Smooth muscle cell (in vitro differentiated cells): ENCODE data around the gene SLC5A10. TPM values are rescaled to one million over a fixed set of nuclear protein-coding genes. Genes with fewer than 3 reads are reported as not detected.

ENCODE experiments used
- DNase-seq: peaks from one replicate; lab custom pipeline; 2025; ENCODE audit not compliant: unreplicated experiment; lab: John Stamatoyannopoulos, UW
- H2AFZ ChIP-seq: fragments of 200-600 bp; sonication (generic); 2 replicates; pipeline ENCODE4 v1.6.0; 2016; ENCODE audit warnings: antibody characterized with exemption, low read depth, mild to moderate bottlenecking
- H3F3A ChIP-seq: fragments of 200-600 bp; sonication (generic); 2 replicates; pipeline ENCODE4 v1.6.0; 2017; ENCODE audit warnings: antibody characterized with exemption, low read depth
- H3K27ac ChIP-seq: fragments of 200-600 bp; sonication (generic); 2 replicates; pipeline ENCODE4 v1.5.1; 2016; ENCODE audit warnings: low read depth, mild to moderate bottlenecking
- H3K27me3 ChIP-seq: fragments of 200-600 bp; sonication (generic); 2 replicates; pipeline ENCODE4 v1.6.1; 2016; ENCODE audit warnings: low read depth, mild to moderate bottlenecking
- H3K36me3 ChIP-seq: fragments of 200-600 bp; sonication (generic); 2 replicates; pipeline ENCODE4 v1.5.1; 2016; ENCODE audit warnings: low read depth
- H3K4me1 ChIP-seq: fragments of 200-600 bp; sonication (generic); 2 replicates; pipeline ENCODE4 v1.5.1; 2016; ENCODE audit warnings: low read depth
- H3K4me2 ChIP-seq: fragments of 200-600 bp; sonication (generic); 2 replicates; pipeline ENCODE4 v1.6.0; 2016; ENCODE audit warnings: mild to moderate bottlenecking
- H3K4me3 ChIP-seq: fragments of 200-600 bp; sonication (generic); 2 replicates; pipeline ENCODE4 v1.5.1; 2016; ENCODE audit warnings: mild to moderate bottlenecking
- H3K79me2 ChIP-seq: fragments of 200-600 bp; sonication (generic); 2 replicates; pipeline ENCODE4 v1.6.0; 2016; ENCODE audit warnings: low read depth, mild to moderate bottlenecking
- H3K9ac ChIP-seq: fragments of 200-600 bp; sonication (generic); 2 replicates; pipeline ENCODE4 v1.6.0; 2016; ENCODE audit warnings: low read depth
- H3K9me3 ChIP-seq: fragments of 200-600 bp; sonication (generic); replicated peaks from 2 replicates; pipeline ENCODE4 v1.5.1; 2016; ENCODE audit warnings: low read depth
- H4K20me1 ChIP-seq: fragments of 200-600 bp; sonication (generic); 2 replicates; pipeline ENCODE4 v1.6.0; 2016; ENCODE audit warnings: low read depth
- CTCF ChIP-seq: fragments of 200-600 bp; sonication (generic); IDR thresholded peaks from 2 replicates; pipeline ENCODE4 v1.5.1; 2017; ENCODE audit warnings: borderline replicate concordance, mild to moderate bottlenecking, antibody characterized with exemption; ENCODE audit not compliant: insufficient read depth, poor library complexity, severe bottlenecking
- WGBS: methylation state at CpG from one replicate; pipeline ENCODE4 v1.1.7; 2016; ENCODE audit warnings: low lambda C conversion rate; 5-methylcytosine and 5-hydroxymethylcytosine counted together
- polyA plus RNA-seq: library from polyadenylated mRNA; unstranded; fragments of >200 nt; fragmentation: Nextera tagmentation; extraction: Ambion mirVana; gene quantifications from 2 replicates; pipeline ENCODE4 v1.2.1, GENCODE V29; 2016
- total RNA-seq: library from RNA; depleted of rRNA; stranded (reverse); fragments of >200 nt; gene quantifications from 2 replicates; pipeline ENCODE4 v1.2.3, GENCODE V29; 2014

The SLC5A10 gene
- total and polyA plus RNA-seq, 2 experiments from 2014 or later, result not detected

- no peak overlapping the region for H2AFZ ChIP-seq
- no peaks in the 10 kb centered on the region for H3K79me2 ChIP-seq
- H3K9ac ChIP-seq, result no peak overlapping the region
- H3K4me3 ChIP-seq, result no peak overlapping the region
- no peaks in the 10 kb centered on the region for H3K4me1 ChIP-seq
- no peak overlapping the region for H3K27ac ChIP-seq
- H3K4me2 ChIP-seq, result no peak overlapping the region
- TF ChIP-seq CTCF, result no peak
- 94% methylated on average over 22 of the region's 22 CpGs for WGBS
- H3K27me3 ChIP-seq, result no peaks in the 10 kb centered on the region
- H3F3A ChIP-seq, result no peaks in the 10 kb centered on the region
- no peak for DNase-seq
- H3K36me3 ChIP-seq, result no peaks in the 10 kb centered on the region
- H4K20me1 ChIP-seq, result no peaks in the 10 kb centered on the region
- H3K9me3 ChIP-seq, result no peaks in the 10 kb centered on the region
These were observed 60.5 kb downstream of the SLC5A10 start for GRCh38 chr17:19012171-19013080.

- no peaks in the 10 kb centered on the region for H3K4me1 ChIP-seq
- H3K9me3 ChIP-seq, result no peaks in the 10 kb centered on the region
- no peak overlapping the region for H3K4me2 ChIP-seq
- H3K9ac ChIP-seq, result no peak overlapping the region
- H3K4me3 ChIP-seq, result no peak overlapping the region
- no peak overlapping the region for H3K27ac ChIP-seq
- H3K36me3 ChIP-seq, result no peaks in the 10 kb centered on the region
- no peak for DNase-seq
- H3F3A ChIP-seq, result no peaks in the 10 kb centered on the region
- no peaks in the 10 kb centered on the region for H3K79me2 ChIP-seq
- no peaks in the 10 kb centered on the region for H4K20me1 ChIP-seq
- no peak for TF ChIP-seq CTCF
- WGBS, result 92% methylated on average over 2 of the region's 12 CpGs
- no peak overlapping the region for H2AFZ ChIP-seq
- H3K27me3 ChIP-seq, result no peaks in the 10 kb centered on the region
These were observed 61.3 kb downstream of the SLC5A10 start for GRCh38 chr17:19013226-19013625.

GRCh38 chr17:19013806-19014627 is 62.1 kb downstream of the SLC5A10 start:
- WGBS, result 88% methylated on average over 11 of the region's 11 CpGs
- TF ChIP-seq CTCF, result no peak
- Histone ChIP-seq H3K36me3 (no peaks in the 10 kb centered on the region), H4K20me1 (no peaks in the 10 kb centered on the region), H3K4me2 (no peak overlapping the region), H3K4me3 (no peak overlapping the region), H2AFZ (no peak overlapping the region), H3K4me1 (no peaks in the 10 kb centered on the region), H3F3A (no peaks in the 10 kb centered on the region), H3K9ac (no peak overlapping the region), H3K27me3 (no peaks in the 10 kb centered on the region), H3K27ac (no peak overlapping the region), H3K79me2 (no peaks in the 10 kb centered on the region), H3K9me3 (no peaks in the 10 kb centered on the region)
- DNase-seq, result no peak
